Natural killer cell (primary cell): ENCODE measurements around the gene MYO18B. TPM values are rescaled to one million over a fixed set of nuclear protein-coding genes. Genes with fewer than 3 reads are reported as not detected.

Experiments used
- ATAC-seq, 3 donors: fragments of 150-1000 bp in 2 of 3; fragments of 200-7000 bp in 1 of 3; cut with Tn5 transposase; 1 replicate in 1 of 3; 2 replicates in 2 of 3; pipeline ENCODE4 v1.10.0; 2021; ENCODE audit warnings: mild to moderate bottlenecking in 2 of 3, moderate library complexity in 2 of 3
- DNase-seq, 2 donors: peaks; one replicate each; pipeline versions ENCODE4 v3.0.0 to v3.0.0-alpha.2; 2013 to 2021; ENCODE audit warnings: mixed read lengths in 1 of 2
- H3K27ac ChIP-seq: one replicate; pipeline ENCODE4 v1.5.1; 2013; ENCODE audit warnings: mild to moderate bottlenecking, low read length
- H3K27me3 ChIP-seq: one replicate; pipeline ENCODE4 v1.6.1; 2013; ENCODE audit warnings: low read length; ENCODE audit not compliant: control insufficient read depth, insufficient read depth
- H3K36me3 ChIP-seq: one replicate; pipeline ENCODE4 v1.6.1; 2013; ENCODE audit warnings: low read length; ENCODE audit not compliant: control insufficient read depth, insufficient read depth
- H3K4me1 ChIP-seq: one replicate; pipeline ENCODE4 v1.6.1; 2013; ENCODE audit warnings: low read length; ENCODE audit not compliant: control insufficient read depth, insufficient read depth
- H3K4me3 ChIP-seq: one replicate; pipeline ENCODE4 v1.5.1; 2013; ENCODE audit warnings: low read length
- H3K9me3 ChIP-seq: one replicate; pipeline ENCODE4 v1.6.1; 2013; ENCODE audit warnings: low read length; ENCODE audit not compliant: control insufficient read depth, insufficient read depth
- H3K27ac Mint-ChIP-seq, 2 donors: one replicate each; pipeline ENCODE4 v1.8.0; 2022; ENCODE audit warnings: mild to moderate bottlenecking in 2 of 2, mixed read lengths in 2 of 2, moderate library complexity in 1 of 2
- H3K27me3 Mint-ChIP-seq, 2 donors: one replicate each; pipeline ENCODE4 v1.8.0; 2022; ENCODE audit warnings: low read depth in 2 of 2, mixed read lengths in 2 of 2
- H3K36me3 Mint-ChIP-seq: one replicate; pipeline ENCODE4 v1.8.0; 2022; ENCODE audit warnings: mixed read lengths
- H3K4me1 Mint-ChIP-seq, 2 donors: one replicate each; pipeline ENCODE4 v1.8.0; 2022; ENCODE audit warnings: mixed read lengths in 2 of 2
- H3K4me3 Mint-ChIP-seq: one replicate; pipeline ENCODE4 v1.8.0; 2022; ENCODE audit warnings: mild to moderate bottlenecking, moderate library complexity, mixed read lengths
- H3K9me3 Mint-ChIP-seq, 2 donors: one replicate each; pipeline ENCODE4 v1.8.0; 2022; ENCODE audit warnings: mixed read lengths in 2 of 2
- WGBS: methylation state at CpG from one replicate; pipeline ENCODE4 v1.1.7; 2013; ENCODE audit warnings: missing lambda C conversion rate; ENCODE audit not compliant: insufficient coverage; 5-methylcytosine and 5-hydroxymethylcytosine counted together
- intact Hi-C: fragments of 100-400 bp; cut with micrococcal nuclease; formaldehyde crosslinking; loops from one replicate; pipeline ENCODE4 v1.14.2; 2022
- total RNA-seq, 4 donors: library from RNA; stranded (reverse); fragments of 120-200 nt in 1 of 4; gene quantifications; one replicate each; pipeline versions ENCODE4 v1.2.3 to v1.2.4, GENCODE V29; 2013 to 2022
- TF ChIP-seq, protein P1 (sequence below): fragments of 200-600 bp; IDR thresholded peaks from one replicate; pipeline ENCODE4 v1.8.0; 2022; ENCODE audit warnings: antibody characterized with exemption

The MYO18B gene
- total RNA-seq, 3 donors from 2014 or later (not counting 1 experiment from before 2014, with no cell fraction given), result 0.07 to 0.14 (median 0.10) TPM

GRCh38 chr22:26053737-26054316 lies 311.8 kb downstream of the MYO18B start:
- H3K4me3 ChIP-seq, result no peak overlapping the region
- 74% methylated on average over 4 of the region's 4 CpGs for WGBS
- peaks cover 22 to 41% of the 10 kb centered on the region in 2 donors for H3K27me3 Mint-ChIP-seq
- H3K4me1 ChIP-seq, result no peaks in the 10 kb centered on the region
- ATAC-seq (no peak), DNase-seq (no peak)
- no peaks in the 10 kb centered on the region for H3K9me3 Mint-ChIP-seq
- H3K9me3 ChIP-seq, result no peaks in the 10 kb centered on the region
- TF ChIP-seq, protein P1, sequence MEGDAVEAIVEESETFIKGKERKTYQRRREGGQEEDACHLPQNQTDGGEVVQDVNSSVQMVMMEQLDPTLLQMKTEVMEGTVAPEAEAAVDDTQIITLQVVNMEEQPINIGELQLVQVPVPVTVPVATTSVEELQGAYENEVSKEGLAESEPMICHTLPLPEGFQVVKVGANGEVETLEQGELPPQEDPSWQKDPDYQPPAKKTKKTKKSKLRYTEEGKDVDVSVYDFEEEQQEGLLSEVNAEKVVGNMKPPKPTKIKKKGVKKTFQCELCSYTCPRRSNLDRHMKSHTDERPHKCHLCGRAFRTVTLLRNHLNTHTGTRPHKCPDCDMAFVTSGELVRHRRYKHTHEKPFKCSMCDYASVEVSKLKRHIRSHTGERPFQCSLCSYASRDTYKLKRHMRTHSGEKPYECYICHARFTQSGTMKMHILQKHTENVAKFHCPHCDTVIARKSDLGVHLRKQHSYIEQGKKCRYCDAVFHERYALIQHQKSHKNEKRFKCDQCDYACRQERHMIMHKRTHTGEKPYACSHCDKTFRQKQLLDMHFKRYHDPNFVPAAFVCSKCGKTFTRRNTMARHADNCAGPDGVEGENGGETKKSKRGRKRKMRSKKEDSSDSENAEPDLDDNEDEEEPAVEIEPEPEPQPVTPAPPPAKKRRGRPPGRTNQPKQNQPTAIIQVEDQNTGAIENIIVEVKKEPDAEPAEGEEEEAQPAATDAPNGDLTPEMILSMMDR, result no peak
- no peak overlapping the region for H3K27ac Mint-ChIP-seq
- no peak overlapping the region for H3K4me3 Mint-ChIP-seq
- no peak overlapping the region for H3K27ac ChIP-seq
- no peaks in the 10 kb centered on the region for H3K27me3 ChIP-seq
- no peaks in the 10 kb centered on the region for H3K4me1 Mint-ChIP-seq
- H3K36me3 Mint-ChIP-seq, result no peaks in the 10 kb centered on the region
- intact Hi-C loops, result no loop called here
- H3K36me3 ChIP-seq, result no peaks in the 10 kb centered on the region

DNA sequence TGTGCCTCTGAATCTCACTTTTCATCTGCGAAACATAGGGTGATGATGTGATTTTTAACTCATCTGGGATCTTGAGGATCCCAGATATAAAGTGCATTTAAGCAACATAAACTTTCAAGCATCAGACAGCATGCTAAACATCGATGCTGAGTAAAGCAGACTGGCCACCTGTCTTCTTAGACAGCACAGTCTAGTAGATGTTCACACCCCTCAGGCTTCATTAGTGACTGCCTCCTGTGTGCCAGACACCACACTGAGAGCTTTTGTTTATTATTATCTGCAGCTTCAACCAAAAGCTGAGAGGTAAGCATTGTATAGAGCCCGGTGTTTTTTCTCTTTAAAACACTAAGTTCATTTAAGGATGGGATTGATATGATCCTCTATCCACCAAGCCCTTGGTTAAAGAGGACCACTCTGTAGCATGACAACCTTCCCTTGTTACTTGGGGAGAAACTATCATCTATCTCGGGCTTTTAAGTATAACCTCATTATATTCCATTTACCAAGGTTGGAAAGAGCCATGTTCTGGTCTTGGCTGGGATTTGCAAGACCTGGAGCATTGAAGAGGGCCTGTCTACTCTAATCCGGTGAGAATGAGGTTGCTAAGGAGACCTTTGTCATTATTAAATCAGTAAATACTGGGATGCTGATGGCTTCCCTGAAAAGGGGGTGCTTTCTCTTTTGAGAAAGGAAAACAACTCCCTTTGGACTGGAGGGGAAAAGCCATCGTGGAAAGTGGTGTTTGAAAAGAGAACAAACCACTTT lies 313.0 kb downstream of the MYO18B start:
- Mint-ChIP-seq H3K27ac (no peak overlapping the region), H3K36me3 (no peaks in the 10 kb centered on the region), H3K9me3 (no peaks in the 10 kb centered on the region), H3K4me3 (no peak overlapping the region), H3K4me1 (no peaks in the 10 kb centered on the region), H3K27me3 (peaks cover 18 to 48% of the 10 kb centered on the region in 2 donors)
- TF ChIP-seq, protein P1, result no peak
- Histone ChIP-seq H3K9me3 (no peaks in the 10 kb centered on the region), H3K27ac (no peak overlapping the region), H3K4me1 (no peaks in the 10 kb centered on the region), H3K27me3 (no peaks in the 10 kb centered on the region), H3K4me3 (no peak overlapping the region), H3K36me3 (no peaks in the 10 kb centered on the region)
- ATAC-seq, result no peak
- intact Hi-C loops, result no loop called here
- no peak for DNase-seq
- WGBS, result 73% methylated on average over 3 of the region's 6 CpGs

DNA sequence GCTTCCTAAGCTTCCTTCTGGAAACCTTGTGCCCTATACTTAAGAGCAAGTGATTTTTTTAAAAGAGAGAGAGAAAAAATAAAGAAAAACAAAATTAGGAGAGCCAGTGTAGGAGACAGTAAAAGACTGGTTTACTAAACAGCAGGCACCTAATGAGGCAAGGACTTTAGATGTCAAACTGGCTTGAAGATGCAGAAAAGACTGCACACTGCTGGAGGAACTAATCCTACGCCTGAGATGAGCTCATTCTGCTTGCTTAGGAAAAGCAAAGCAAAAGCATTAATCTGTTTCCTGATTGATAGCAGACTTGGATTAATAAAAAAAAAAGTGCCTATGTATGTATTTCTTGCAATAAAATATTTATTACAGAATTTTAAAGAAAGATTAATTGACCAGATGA lies 313.7 kb downstream of the MYO18B start:
- Histone ChIP-seq H3K9me3 (no peaks in the 10 kb centered on the region), H3K27ac (no peak overlapping the region), H3K27me3 (no peaks in the 10 kb centered on the region), H3K4me3 (no peak overlapping the region), H3K4me1 (no peaks in the 10 kb centered on the region), H3K36me3 (no peaks in the 10 kb centered on the region)
- no peak overlapping the region for H3K4me3 Mint-ChIP-seq
- no peaks in the 10 kb centered on the region for H3K36me3 Mint-ChIP-seq
- no peaks in the 10 kb centered on the region for H3K4me1 Mint-ChIP-seq
- WGBS, result 47% methylated on average over 1 of the region's 1 CpG
- ATAC-seq (no peak), DNase-seq (no peak)
- H3K9me3 Mint-ChIP-seq, result no peaks in the 10 kb centered on the region
- H3K27ac Mint-ChIP-seq, result no peak overlapping the region
- H3K27me3 Mint-ChIP-seq, result peaks cover 18 to 45% of the 10 kb centered on the region in 2 donors
- TF ChIP-seq, protein P1, result no peak
- intact Hi-C loops, result no loop called here
